Measurements from ENCODE around the gene FTO.
A peak's percentile ranks its signal among the peaks of the same experiment; 100 is the strongest.

FTO gene

DNA sequence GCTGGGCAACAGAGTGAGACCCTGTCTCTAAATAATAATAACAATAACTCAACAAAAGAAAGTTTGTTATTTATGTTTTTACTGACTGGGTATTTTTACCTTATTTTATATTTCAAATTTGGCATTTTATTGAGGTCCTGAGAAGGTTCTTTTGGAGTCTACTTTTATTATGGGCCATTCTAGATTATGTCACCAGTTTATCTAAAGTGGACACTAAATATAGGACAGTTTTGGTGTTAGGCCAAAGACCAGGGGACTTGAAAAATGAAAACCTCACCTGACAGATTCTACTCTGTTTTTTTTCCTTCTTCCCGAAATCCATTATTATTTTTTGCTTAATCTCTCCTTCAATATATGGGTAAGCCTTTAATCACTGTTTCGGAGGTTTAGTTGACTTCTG, 8.1 kb downstream of the FTO start:
- DNase-seq, result no peak

DNA sequence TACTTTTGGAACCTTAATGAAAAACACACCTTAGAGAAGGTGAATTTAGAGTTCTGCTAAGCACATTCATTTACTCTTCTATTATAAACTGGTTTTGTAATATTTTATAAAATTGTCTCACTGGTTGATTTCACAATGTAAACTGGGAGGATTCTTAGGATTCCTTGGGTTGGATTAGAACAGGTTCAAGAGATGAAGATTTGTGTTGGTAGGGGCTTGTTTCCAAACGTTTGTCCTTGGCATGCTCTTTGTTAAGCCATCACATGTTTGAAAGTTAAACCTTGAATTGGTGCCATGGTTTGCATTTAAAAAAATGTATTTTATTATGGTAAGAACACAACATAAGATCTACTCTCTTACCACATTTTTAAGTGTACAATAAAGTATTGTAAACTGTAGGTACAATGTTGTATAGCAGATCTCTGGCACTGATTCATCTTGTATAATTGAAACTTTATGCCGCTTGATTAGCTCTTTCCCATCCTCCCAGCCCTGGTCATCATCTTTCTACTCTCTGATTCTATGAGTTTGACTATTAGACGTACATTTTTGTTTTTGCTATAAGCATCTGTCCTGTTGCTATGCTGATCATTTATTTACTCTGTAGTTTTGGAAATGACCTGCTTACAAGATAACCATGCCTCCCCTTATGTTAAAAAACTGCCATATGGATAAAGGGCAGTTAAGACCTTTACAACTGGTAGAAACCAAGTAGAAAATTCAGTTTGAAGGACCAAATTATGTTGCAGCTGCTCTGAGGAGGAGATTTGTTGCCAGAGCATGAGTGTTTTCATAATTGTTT, 9.6 kb downstream of the FTO start:
- DNase-seq, result peak; percentile 37

- DNase-seq, result peak; percentile 82
These were observed 10.5 kb downstream of the FTO start for GRCh38 chr16:53714205-53715022.

DNA sequence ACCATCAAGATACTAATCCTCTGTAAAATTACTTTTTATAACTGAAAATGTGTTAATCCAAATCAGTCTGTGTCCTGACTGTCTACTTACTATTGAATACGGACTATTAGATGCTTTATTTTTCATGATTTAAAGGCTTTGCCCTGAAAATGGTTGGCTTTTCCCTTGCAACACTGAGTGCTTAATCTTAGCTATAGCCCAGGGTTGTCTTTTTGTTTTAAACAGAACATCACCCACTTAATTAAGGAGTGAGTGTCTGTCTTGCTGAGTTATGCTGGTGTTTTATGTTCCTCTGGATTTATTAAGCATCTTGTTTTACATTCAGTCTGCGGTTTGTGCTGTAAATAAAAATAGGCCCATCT, 11.0 kb downstream of the FTO start:
- DNase-seq, result no peak

DNA sequence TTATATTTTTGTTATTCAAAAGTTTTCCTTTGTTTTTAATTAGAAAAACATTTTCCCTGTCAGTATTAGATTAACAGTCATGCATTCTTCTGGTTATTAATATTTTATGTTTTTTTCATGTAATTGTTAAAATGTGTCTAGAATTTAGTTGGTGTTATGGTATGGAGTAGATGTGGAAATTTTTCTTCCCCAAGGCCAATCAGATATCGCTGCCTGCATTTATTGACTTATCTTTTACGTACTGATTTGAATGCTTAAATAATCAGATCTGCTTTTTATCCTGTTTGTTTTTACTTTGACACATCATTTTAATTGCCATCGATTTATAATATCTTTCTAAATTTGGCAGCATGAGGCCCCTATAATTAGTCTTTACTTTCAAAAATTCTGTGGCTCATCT, 13.6 kb downstream of the FTO start:
- no peak for DNase-seq

GRCh38 chr16:53721017-53721416, 17.1 kb downstream of the FTO start:
- no peak for DNase-seq

DNA sequence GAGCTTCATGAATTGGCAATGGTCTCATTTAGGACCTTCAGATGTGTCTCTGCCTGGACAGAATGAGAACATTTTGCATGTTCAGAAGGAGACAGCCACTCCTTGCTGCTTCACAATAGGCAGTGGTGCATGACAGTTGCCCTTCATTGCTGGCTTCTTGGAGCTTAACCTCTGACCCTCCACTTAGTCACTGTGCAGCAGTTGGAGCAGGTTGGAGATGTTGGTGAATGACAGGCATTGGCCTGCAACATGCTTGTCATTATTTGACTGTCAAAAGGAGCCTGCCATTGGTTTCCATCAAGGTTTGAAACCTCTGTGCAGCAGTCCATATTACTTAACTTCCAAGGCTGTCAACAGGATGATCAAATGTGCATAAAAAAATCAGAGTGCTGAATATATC, 22.7 kb downstream of the FTO start:
- DNase-seq, result no peak

DNA sequence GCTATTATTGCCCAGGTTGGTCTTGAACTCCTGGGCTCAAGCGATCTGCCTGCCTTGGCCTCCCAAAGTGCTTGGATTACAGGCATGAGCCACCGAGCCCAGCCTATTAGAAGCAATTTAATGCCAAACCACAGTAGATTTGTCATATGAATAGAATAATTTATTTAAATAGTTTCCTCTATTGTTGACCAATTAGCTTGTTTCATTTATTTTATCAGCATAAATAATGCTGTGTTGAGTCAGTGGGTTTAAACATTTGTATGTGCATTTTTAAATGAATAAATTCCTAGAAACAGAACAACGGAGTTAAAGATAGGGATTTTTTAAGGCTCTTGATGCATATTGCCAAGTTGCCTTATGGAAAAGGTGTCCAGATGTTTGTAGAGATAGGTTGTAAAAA, 26.7 kb downstream of the FTO start:
- DNase-seq, result no peak

- no peak for DNase-seq
These were observed 28.5 kb downstream of the FTO start for GRCh38 chr16:53732296-53732929.

GRCh38 chr16:53734908-53735307, 31.0 kb downstream of the FTO start:
- no peak for DNase-seq

DNA sequence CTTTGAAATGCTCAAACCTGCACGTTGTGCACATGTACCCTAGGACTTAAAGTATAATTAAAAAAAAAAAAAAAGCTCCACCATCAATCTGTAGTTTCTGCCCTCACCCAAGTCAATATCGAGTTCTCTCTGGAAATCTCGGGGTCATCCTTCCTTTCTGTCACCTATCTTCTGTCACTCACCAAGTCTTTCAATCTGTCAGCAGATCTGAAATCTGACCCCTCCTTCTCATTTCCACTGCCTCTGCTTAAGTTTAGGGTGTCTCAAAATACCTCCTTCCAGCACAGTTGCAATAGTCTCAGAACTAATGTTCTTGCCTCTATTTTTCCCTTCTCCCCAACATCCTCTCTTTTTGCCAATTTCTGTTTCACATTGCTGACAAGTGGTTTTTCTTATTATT, 32.3 kb downstream of the FTO start:
- no peak for DNase-seq

DNA sequence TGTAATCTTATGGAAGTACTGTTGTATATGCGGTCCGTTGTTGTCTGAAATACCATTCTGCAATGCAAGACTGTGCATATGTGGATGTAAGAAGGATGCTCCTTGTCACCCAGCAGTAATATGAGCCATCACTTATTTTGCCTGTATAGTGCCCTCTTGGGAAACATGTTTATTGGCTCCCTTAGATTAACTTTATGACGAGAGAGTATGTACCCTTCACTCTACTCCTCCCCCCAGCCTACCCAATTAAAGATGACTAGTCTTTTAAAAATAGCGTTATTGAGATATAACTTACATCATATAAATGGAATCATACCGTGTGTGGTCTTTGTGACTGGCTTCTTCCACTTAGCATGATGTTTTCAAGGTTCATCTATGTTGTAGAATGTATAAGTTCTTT, 33.6 kb downstream of the FTO start:
- no peak for DNase-seq

DNA sequence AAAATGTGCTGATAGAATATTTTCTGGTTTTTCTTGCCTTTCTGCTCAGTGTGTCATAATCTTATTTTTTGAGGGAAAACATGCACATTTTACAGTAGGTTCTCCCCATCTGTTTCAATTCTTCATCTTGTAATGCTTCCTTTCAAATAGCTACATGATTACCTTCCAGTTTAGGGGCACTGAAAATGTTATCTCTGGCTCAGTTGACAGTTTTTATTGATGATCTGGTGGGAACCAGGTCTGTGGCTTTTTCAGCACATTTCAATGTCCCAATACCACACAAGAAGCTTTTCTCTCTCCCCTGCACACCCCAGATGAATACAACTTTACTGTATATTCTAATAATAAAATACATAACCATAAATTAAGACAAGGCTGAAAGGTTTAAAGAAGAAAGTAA, 36.5 kb downstream of the FTO start:
- DNase-seq, result no peak

- no peak for DNase-seq
These were observed 37.1 kb downstream of the FTO start for GRCh38 chr16:53740933-53741531.

DNA sequence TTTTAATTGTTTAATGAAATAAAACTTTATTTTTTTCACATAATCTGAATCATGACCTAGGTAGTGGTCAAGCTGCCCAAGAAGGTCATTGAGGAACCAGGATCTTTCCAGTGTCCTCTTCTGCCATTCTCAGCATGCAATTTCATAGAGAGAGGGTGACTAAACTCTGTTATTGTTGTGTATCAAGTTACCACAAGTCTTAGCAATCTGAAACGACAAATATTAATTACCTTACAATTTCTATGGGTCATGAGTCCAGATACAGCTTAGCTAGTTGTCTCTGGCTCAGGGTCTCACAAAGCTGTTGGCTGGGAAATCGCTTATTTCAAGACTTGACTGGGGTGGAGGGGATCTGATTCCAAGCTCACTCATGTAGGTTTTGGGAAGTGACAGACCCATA, 37.6 kb downstream of the FTO start:
- DNase-seq, result no peak

- DNase-seq, result no peak
These were observed 39.2 kb downstream of the FTO start for GRCh38 chr16:53743149-53743566.

DNA sequence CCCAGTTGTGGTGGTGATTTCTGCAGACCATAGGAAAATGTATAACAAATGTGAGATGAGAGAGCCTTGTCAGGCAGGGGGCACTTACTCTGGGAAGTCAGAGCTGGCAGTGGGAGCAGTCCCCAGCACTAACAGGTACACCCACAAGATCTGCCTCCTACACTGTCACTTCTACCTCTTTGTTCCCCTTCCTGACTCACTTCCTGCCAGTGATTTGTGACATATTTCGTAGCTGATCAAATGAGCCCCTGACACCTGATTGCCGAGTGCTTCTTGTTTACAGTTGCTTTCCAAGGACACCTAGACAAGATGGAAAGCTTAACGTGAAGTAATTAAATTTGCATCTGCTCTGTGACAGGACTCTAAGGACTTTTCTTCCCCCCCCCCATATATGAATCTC, 40.5 kb downstream of the FTO start:
- no peak for DNase-seq

DNA sequence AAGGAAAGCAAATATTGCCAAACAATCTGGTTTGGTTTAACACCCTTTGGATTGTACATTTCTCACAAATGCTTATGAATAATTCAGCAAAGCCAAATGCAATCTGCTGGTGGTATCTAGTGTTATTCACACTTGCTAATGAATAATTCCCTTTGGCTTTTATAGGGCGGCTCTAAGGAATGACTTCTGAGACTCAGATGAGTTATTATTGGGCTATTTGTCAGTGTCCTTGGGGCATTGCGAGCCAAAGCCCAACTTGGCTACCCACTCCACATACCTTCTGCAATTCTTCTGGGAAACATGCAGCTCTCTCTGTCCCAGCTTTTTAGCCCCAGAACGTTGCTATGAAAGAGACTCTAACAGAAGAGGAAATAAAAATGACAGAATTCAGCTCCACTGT, 41.1 kb downstream of the FTO start:
- no peak for DNase-seq

DNA sequence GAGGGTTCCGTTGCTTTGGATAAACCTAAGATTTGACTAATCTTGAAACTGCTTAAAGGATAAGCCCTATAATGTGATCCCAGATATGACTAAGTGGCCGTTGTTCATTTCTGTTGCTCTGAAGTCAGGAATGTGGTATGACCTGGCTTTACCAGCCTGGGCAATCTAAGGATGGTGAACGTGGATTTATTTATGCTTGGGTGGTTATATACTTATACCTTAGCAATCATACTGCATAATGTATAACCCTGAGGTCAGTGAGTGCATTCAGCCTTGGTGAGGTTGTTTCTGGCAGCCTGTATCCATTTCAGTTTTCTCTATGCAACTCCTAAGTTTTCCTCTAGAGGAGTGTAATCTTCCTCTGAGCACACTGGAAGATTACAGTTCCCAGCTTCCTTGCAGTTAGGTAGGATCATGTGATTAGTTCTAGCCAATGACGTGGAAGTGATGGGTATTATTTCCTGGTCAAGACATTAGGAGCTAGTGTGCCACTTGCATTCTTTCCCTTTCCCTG, 41.9 kb downstream of the FTO start:
- no peak for DNase-seq

DNA sequence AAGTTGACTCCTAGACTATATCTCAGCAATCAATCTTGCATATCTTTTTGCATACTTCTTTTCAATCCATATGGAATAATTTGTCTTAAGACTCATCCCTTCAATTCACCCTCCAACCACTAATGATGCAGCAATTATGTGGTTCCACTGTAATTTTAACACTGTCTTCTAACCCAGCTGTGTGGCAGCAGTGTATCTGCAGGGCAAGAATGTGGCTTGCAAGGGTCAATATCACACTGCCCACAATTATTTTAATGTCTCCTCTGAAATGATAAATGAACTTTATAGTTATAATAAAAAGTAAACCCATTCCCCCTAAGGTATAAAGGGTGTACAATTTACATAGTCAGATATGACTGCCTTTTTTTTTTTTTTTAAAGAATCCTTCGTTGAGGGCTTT, 48.6 kb downstream of the FTO start:
- no peak for DNase-seq

DNA sequence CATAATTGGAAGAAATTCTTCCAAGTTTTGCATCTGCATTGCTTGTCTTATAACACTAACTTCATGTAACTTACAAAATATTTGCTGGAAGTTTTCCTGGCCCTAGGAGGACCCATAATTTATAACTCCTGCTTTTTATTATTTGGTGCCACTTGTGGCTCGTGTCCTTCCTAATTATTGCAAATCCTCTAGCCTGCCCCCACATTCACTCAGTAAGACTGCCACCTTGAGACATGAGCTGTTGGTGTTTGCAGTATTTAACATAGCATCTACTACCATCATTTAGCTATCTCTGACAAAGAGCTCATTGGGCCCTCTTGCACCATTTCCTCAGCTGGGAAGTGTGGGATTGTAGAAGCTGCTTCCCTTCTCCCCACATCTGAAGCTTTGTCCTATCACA, 49.5 kb downstream of the FTO start:
- DNase-seq, result no peak

DNA sequence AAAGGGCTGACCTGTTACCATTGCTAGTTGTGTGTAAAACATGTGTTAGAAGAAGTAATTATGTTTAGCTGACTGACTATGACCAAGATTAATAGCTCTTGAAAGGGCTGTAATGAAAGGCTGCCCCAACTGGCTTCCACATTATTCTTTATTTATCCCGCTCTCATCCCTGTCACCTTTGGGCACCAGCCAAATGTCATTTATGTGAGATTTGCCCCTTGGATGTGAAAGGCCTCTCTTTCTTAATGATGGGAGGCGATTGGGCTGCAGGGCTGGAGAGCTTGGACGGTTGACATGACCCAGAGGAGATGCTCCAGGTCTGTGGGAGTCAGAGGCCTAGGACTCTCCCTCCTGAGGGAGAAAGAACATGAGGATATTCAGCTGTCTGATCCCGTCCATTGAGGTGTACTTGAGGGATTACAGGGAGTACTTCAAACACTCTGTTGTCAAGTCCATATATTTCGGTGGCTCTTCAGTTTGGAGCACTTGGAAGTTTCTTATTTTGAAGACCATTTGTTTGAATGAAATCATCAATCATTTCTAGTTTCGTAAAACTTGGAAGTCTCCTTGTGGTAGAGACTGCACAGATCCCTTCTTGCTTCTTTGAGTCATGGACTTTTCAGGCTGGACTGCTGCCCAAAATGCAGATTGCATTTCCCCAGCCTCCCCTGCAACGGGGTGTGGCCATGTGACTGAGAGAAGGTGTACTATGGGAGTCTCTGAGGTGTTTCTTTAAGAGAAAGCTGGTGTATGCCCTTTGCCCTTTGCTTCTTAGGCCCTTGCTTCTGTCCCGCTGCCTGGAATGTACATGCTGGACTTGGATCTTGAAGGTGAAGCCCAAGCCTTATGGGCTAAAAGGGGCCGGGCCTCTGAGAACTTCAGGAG, 51.3 kb downstream of the FTO start:
- no peak for DNase-seq
